ENCODE data around the gene ZNF681. TPM values are rescaled to one million over a fixed set of nuclear protein-coding genes. Genes with fewer than 3 reads are reported as not detected.

Gene ZNF681
- 1 to 10 TPM in 1 of 2 donors, under 1 TPM in 1; 0.67 to 1.4 TPM for polyA plus RNA-seq

GRCh38 chr19:23758187-23759074 lies at the start of gene ZNF681:
Gene ZNF681, minus strand, starts transcription at chr19:23758891. Its CDS starts 142 bp downstream, at chr19:23758749.
- WGBS, 2 donors, result 0 to 4% methylated on average over 43 to 44 of the region's 44 CpGs
- Histone ChIP-seq H3K27me3 (ENCODE audit: control insufficient read depth in 1 of 2, insufficient read depth in 2 of 2, low read length in 2 of 2) (no peaks in the 10 kb centered on the region), H3K27ac (ENCODE audit: low read depth in 2 of 2, low read length in 1 of 2) (peak within 1 kb of the TSS; percentile 78 to 89), H3K4me3 (ENCODE audit: low read depth in 1 of 2, low read length in 2 of 2) (peak within 1 kb of the TSS; percentile 63 to 84), H3K9me3 (ENCODE audit: control insufficient read depth in 2 of 2, insufficient read depth in 1 of 2, low read depth in 1 of 2, low read length in 1 of 2) (no peaks in the 10 kb centered on the region), H3K4me1 (ENCODE audit: control insufficient read depth in 2 of 2, insufficient read depth in 2 of 2, low read length in 1 of 2) (peaks cover 0 to 2% of the 10 kb centered on the region in 2 donors), H3K36me3 (ENCODE audit: control insufficient read depth in 2 of 2, insufficient read depth in 2 of 2, low read length in 1 of 2) (no peaks in the 10 kb centered on the region)

GRCh38 chr19:23804676-23805075 lies 46.0 kb upstream of the ZNF681 start:
- Histone ChIP-seq H3K4me3 (ENCODE audit: low read depth in 1 of 2, low read length in 2 of 2) (no peak overlapping the region), H3K27ac (ENCODE audit: low read depth in 2 of 2, low read length in 1 of 2) (no peak overlapping the region), H3K36me3 (ENCODE audit: control insufficient read depth in 2 of 2, insufficient read depth in 2 of 2, low read length in 1 of 2) (no peaks in the 10 kb centered on the region), H3K27me3 (ENCODE audit: control insufficient read depth in 1 of 2, insufficient read depth in 2 of 2, low read length in 2 of 2) (no peaks in the 10 kb centered on the region), H3K4me1 (ENCODE audit: control insufficient read depth in 2 of 2, insufficient read depth in 2 of 2, low read length in 1 of 2) (no peaks in the 10 kb centered on the region), H3K9me3 (ENCODE audit: control insufficient read depth in 2 of 2, insufficient read depth in 1 of 2, low read depth in 1 of 2, low read length in 1 of 2) (no peaks in the 10 kb centered on the region)
- WGBS, 2 donors, result 86 to 89% methylated on average over 4 of the region's 4 CpGs

GRCh38 chr19:23802290-23802689 lies 43.6 kb upstream of the ZNF681 start:
- H3K9me3 ChIP-seq (ENCODE audit: control insufficient read depth in 2 of 2, insufficient read depth in 1 of 2, low read depth in 1 of 2, low read length in 1 of 2), result no peaks in the 10 kb centered on the region
- H3K4me1 ChIP-seq (ENCODE audit: control insufficient read depth in 2 of 2, insufficient read depth in 2 of 2, low read length in 1 of 2), result no peaks in the 10 kb centered on the region
- no peak overlapping the region for H3K4me3 ChIP-seq (ENCODE audit: low read depth in 1 of 2, low read length in 2 of 2)
- H3K27me3 ChIP-seq (ENCODE audit: control insufficient read depth in 1 of 2, insufficient read depth in 2 of 2, low read length in 2 of 2), result no peaks in the 10 kb centered on the region
- H3K27ac ChIP-seq (ENCODE audit: low read depth in 2 of 2, low read length in 1 of 2), result no peak overlapping the region
- H3K36me3 ChIP-seq (ENCODE audit: control insufficient read depth in 2 of 2, insufficient read depth in 2 of 2, low read length in 1 of 2), result no peaks in the 10 kb centered on the region

- no peak overlapping the region for H3K27ac ChIP-seq (ENCODE audit: low read depth in 2 of 2, low read length in 1 of 2)
- no peaks in the 10 kb centered on the region for H3K27me3 ChIP-seq (ENCODE audit: control insufficient read depth in 1 of 2, insufficient read depth in 2 of 2, low read length in 2 of 2)
- H3K4me1 ChIP-seq (ENCODE audit: control insufficient read depth in 2 of 2, insufficient read depth in 2 of 2, low read length in 1 of 2), result no peaks in the 10 kb centered on the region
- WGBS, 2 donors, result 90 to 94% methylated on average over 1 of the region's 1 CpG
- no peaks in the 10 kb centered on the region for H3K9me3 ChIP-seq (ENCODE audit: control insufficient read depth in 2 of 2, insufficient read depth in 1 of 2, low read depth in 1 of 2, low read length in 1 of 2)
- no peak overlapping the region for H3K4me3 ChIP-seq (ENCODE audit: low read depth in 1 of 2, low read length in 2 of 2)
- no peaks in the 10 kb centered on the region for H3K36me3 ChIP-seq (ENCODE audit: control insufficient read depth in 2 of 2, insufficient read depth in 2 of 2, low read length in 1 of 2)
These were observed 43.1 kb upstream of the ZNF681 start for GRCh38 chr19:23801803-23802202.

GRCh38 chr19:23800868-23801267 lies 42.2 kb upstream of the ZNF681 start:
- H3K36me3 ChIP-seq (ENCODE audit: control insufficient read depth in 2 of 2, insufficient read depth in 2 of 2, low read length in 1 of 2), result no peaks in the 10 kb centered on the region
- no peak overlapping the region for H3K27ac ChIP-seq (ENCODE audit: low read depth in 2 of 2, low read length in 1 of 2)
- H3K9me3 ChIP-seq (ENCODE audit: control insufficient read depth in 2 of 2, insufficient read depth in 1 of 2, low read depth in 1 of 2, low read length in 1 of 2), result no peaks in the 10 kb centered on the region
- H3K27me3 ChIP-seq (ENCODE audit: control insufficient read depth in 1 of 2, insufficient read depth in 2 of 2, low read length in 2 of 2), result no peaks in the 10 kb centered on the region
- H3K4me3 ChIP-seq (ENCODE audit: low read depth in 1 of 2, low read length in 2 of 2), result no peak overlapping the region
- no peaks in the 10 kb centered on the region for H3K4me1 ChIP-seq (ENCODE audit: control insufficient read depth in 2 of 2, insufficient read depth in 2 of 2, low read length in 1 of 2)

GRCh38 chr19:23800271-23800670 lies 41.6 kb upstream of the ZNF681 start:
- H3K4me3 ChIP-seq (ENCODE audit: low read depth in 1 of 2, low read length in 2 of 2), result no peak overlapping the region
- H3K27me3 ChIP-seq (ENCODE audit: control insufficient read depth in 1 of 2, insufficient read depth in 2 of 2, low read length in 2 of 2), result no peaks in the 10 kb centered on the region
- H3K9me3 ChIP-seq (ENCODE audit: control insufficient read depth in 2 of 2, insufficient read depth in 1 of 2, low read depth in 1 of 2, low read length in 1 of 2), result no peaks in the 10 kb centered on the region
- H3K4me1 ChIP-seq (ENCODE audit: control insufficient read depth in 2 of 2, insufficient read depth in 2 of 2, low read length in 1 of 2), result no peaks in the 10 kb centered on the region
- 70 to 72% methylated on average over 3 of the region's 3 CpGs for WGBS, 2 donors
- H3K27ac ChIP-seq (ENCODE audit: low read depth in 2 of 2, low read length in 1 of 2), result no peak overlapping the region
- no peaks in the 10 kb centered on the region for H3K36me3 ChIP-seq (ENCODE audit: control insufficient read depth in 2 of 2, insufficient read depth in 2 of 2, low read length in 1 of 2)

GRCh38 chr19:23799321-23799720 lies 40.6 kb upstream of the ZNF681 start:
- H3K36me3 ChIP-seq (ENCODE audit: control insufficient read depth in 2 of 2, insufficient read depth in 2 of 2, low read length in 1 of 2), result no peaks in the 10 kb centered on the region
- H3K4me3 ChIP-seq (ENCODE audit: low read depth in 1 of 2, low read length in 2 of 2), result no peak overlapping the region
- no peaks in the 10 kb centered on the region for H3K27me3 ChIP-seq (ENCODE audit: control insufficient read depth in 1 of 2, insufficient read depth in 2 of 2, low read length in 2 of 2)
- H3K4me1 ChIP-seq (ENCODE audit: control insufficient read depth in 2 of 2, insufficient read depth in 2 of 2, low read length in 1 of 2), result no peaks in the 10 kb centered on the region
- 59 to 65% methylated on average over 3 of the region's 5 CpGs for WGBS, 2 donors
- H3K27ac ChIP-seq (ENCODE audit: low read depth in 2 of 2, low read length in 1 of 2), result no peak overlapping the region
- no peaks in the 10 kb centered on the region for H3K9me3 ChIP-seq (ENCODE audit: control insufficient read depth in 2 of 2, insufficient read depth in 1 of 2, low read depth in 1 of 2, low read length in 1 of 2)

GRCh38 chr19:23795462-23795861 lies 36.8 kb upstream of the ZNF681 start:
- Histone ChIP-seq H3K9me3 (ENCODE audit: control insufficient read depth in 2 of 2, insufficient read depth in 1 of 2, low read depth in 1 of 2, low read length in 1 of 2) (no peaks in the 10 kb centered on the region), H3K4me1 (ENCODE audit: control insufficient read depth in 2 of 2, insufficient read depth in 2 of 2, low read length in 1 of 2) (no peaks in the 10 kb centered on the region), H3K27me3 (ENCODE audit: control insufficient read depth in 1 of 2, insufficient read depth in 2 of 2, low read length in 2 of 2) (no peaks in the 10 kb centered on the region), H3K36me3 (ENCODE audit: control insufficient read depth in 2 of 2, insufficient read depth in 2 of 2, low read length in 1 of 2) (no peaks in the 10 kb centered on the region), H3K27ac (ENCODE audit: low read depth in 2 of 2, low read length in 1 of 2) (no peak overlapping the region), H3K4me3 (ENCODE audit: low read depth in 1 of 2, low read length in 2 of 2) (no peak overlapping the region)

GRCh38 chr19:23792784-23793183 lies 34.1 kb upstream of the ZNF681 start:
- Histone ChIP-seq H3K9me3 (ENCODE audit: control insufficient read depth in 2 of 2, insufficient read depth in 1 of 2, low read depth in 1 of 2, low read length in 1 of 2) (peaks cover 0 to 2% of the 10 kb centered on the region in 2 donors), H3K4me3 (ENCODE audit: low read depth in 1 of 2, low read length in 2 of 2) (no peak overlapping the region), H3K4me1 (ENCODE audit: control insufficient read depth in 2 of 2, insufficient read depth in 2 of 2, low read length in 1 of 2) (peaks cover 0 to 1% of the 10 kb centered on the region in 2 donors), H3K27me3 (ENCODE audit: control insufficient read depth in 1 of 2, insufficient read depth in 2 of 2, low read length in 2 of 2) (no peaks in the 10 kb centered on the region), H3K36me3 (ENCODE audit: control insufficient read depth in 2 of 2, insufficient read depth in 2 of 2, low read length in 1 of 2) (no peaks in the 10 kb centered on the region), H3K27ac (ENCODE audit: low read depth in 2 of 2, low read length in 1 of 2) (no peak overlapping the region)
- 77 to 92% methylated on average over 5 of the region's 5 CpGs for WGBS, 2 donors

All from esophagus (tissue), 2 donors.